GM19438 (cell line): ENCODE measurements around the gene PPFIA3.
"Not testable (repeated sequence)": the region's sequence is repeated elsewhere in the genome, so short reads cannot be mapped to it uniquely, and the experiment has no call there.

ENCODE experiments used
- ATAC-seq: cut with Tn5 transposase; IDR thresholded peaks from one replicate; pipeline ENCODE4 v1.9.1; 2021; ENCODE audit warnings: low read depth; ENCODE audit not compliant: unreplicated experiment

Gene PPFIA3

GRCh38 chr19:49119411-49120324 is at the start of gene PPFIA3:
Gene PPFIA3, plus strand, starts transcription at chr19:49119544. Its CDS starts 8,330 bp downstream, at chr19:49127874.
- no peak for ATAC-seq

- ATAC-seq = no peak
These were observed 48.9 kb upstream of the PPFIA3 start for GRCh38 chr19:49070416-49070815.

GRCh38 chr19:49071860-49072547 is 47.3 kb upstream of the PPFIA3 start:
- no peak for ATAC-seq

- ATAC-seq = no peak
These were observed 45.6 kb upstream of the PPFIA3 start for GRCh38 chr19:49073514-49074378.

- ATAC-seq = not testable (repeated sequence)
These were observed 44.5 kb upstream of the PPFIA3 start for GRCh38 chr19:49074869-49075268.

- ATAC-seq = no peak
These were observed 39.0 kb upstream of the PPFIA3 start for GRCh38 chr19:49080392-49080791.

GRCh38 chr19:49081273-49081672 is 38.1 kb upstream of the PPFIA3 start:
- no peak for ATAC-seq

- ATAC-seq = no peak
These were observed 34.9 kb upstream of the PPFIA3 start for GRCh38 chr19:49084206-49085019.

GRCh38 chr19:49085020-49085867 is 34.1 kb upstream of the PPFIA3 start, which contains the start of gene SNRNP70:
Gene SNRNP70, plus strand, starts transcription at chr19:49085451. Its CDS starts 964 bp downstream, at chr19:49086415.
- ATAC-seq = peak; percentile 85

GRCh38 chr19:49085868-49086232 is 33.5 kb upstream of the PPFIA3 start:
- no peak for ATAC-seq

GRCh38 chr19:49086296-49086695 is 33.0 kb upstream of the PPFIA3 start:
- ATAC-seq = no peak

- ATAC-seq = no peak
These were observed 27.8 kb upstream of the PPFIA3 start for GRCh38 chr19:49091391-49092038.

GRCh38 chr19:49092686-49093085 is 26.7 kb upstream of the PPFIA3 start:
- no peak for ATAC-seq

- ATAC-seq = no peak
These were observed 24.6 kb upstream of the PPFIA3 start for GRCh38 chr19:49094505-49095482.

- no peak for ATAC-seq
These were observed 21.7 kb upstream of the PPFIA3 start for GRCh38 chr19:49097453-49098288.

GRCh38 chr19:49098795-49099194 is 20.5 kb upstream of the PPFIA3 start:
- no peak for ATAC-seq
